WTC11 (cell line): ENCODE data around the gene LRRFIP1. TPM values are rescaled to one million over a fixed set of nuclear protein-coding genes. Genes with fewer than 3 reads are reported as not detected.
"Not testable (repeated sequence)": the region's sequence is repeated elsewhere in the genome, so short reads cannot be mapped to it uniquely, and the experiment has no call there.

Experiments
- ATAC-seq: fragments of 200-7000 bp; cut with Tn5 transposase; 2 replicates; pipeline ENCODE4 v1.10.0; 2021; ENCODE audit warnings: mild to moderate bottlenecking, moderate library complexity
- CTCF ChIA-PET: fragments of 300-600 bp; sonication (Branson Sonifier 250); formaldehyde crosslinking; loops from one replicate; lab custom pipeline; 2021; ENCODE audit warnings: antibody characterized with exemption; lab: Charles Lee
- POLR2A ChIA-PET: fragments of 350-600 bp; sonication (Branson Sonifier 250); formaldehyde crosslinking; loops from one replicate; lab custom pipeline; 2021; ENCODE audit warnings: antibody characterized with exemption; lab: Charles Lee
- DNase-seq: peaks from one replicate; pipeline ENCODE4 v3.0.0; 2021; ENCODE audit warnings: low spot score
- H3K27ac Mint-ChIP-seq: 2 replicates; pipeline ENCODE4 v1.8.0; 2021; ENCODE audit warnings: mixed read lengths
- H3K27me3 Mint-ChIP-seq: 2 replicates; pipeline ENCODE4 v1.8.0; 2021; ENCODE audit warnings: low read depth, mild to moderate bottlenecking, moderate library complexity, mixed read lengths
- H3K36me3 Mint-ChIP-seq: 2 replicates; pipeline ENCODE4 v1.8.0; 2021; ENCODE audit warnings: mixed read lengths
- H3K4me1 Mint-ChIP-seq: 2 replicates; pipeline ENCODE4 v1.8.0; 2022; ENCODE audit warnings: mixed read lengths
- H3K4me3 Mint-ChIP-seq: 2 replicates; pipeline ENCODE4 v1.8.0; 2021; ENCODE audit warnings: mild to moderate bottlenecking, moderate library complexity, mixed read lengths
- H3K9me3 Mint-ChIP-seq: 2 replicates; pipeline ENCODE4 v1.8.0; 2021; ENCODE audit warnings: mixed read lengths
- AR ChIP-seq: fragments of 250-450 bp; sonication (Bioruptor Pico); IDR thresholded peaks from 2 replicates; pipeline ENCODE4 v1.9.0; 2021; ENCODE audit warnings: mild to moderate bottlenecking
- ATF1 ChIP-seq: sonication (generic); formaldehyde crosslinking; IDR thresholded peaks from 2 replicates; pipeline ENCODE4 v1.8.1; 2023; ENCODE audit warnings: mild to moderate bottlenecking, moderate library complexity, missing genetic modification reagents
- ATF3 ChIP-seq: sonication (generic); formaldehyde crosslinking; conservative IDR thresholded peaks from 2 replicates; pipeline ENCODE4 v1.8.1; 2022; ENCODE audit warnings: mild to moderate bottlenecking, missing genetic modification reagents
- E2F4 ChIP-seq: sonication (generic); formaldehyde crosslinking; IDR thresholded peaks from 2 replicates; pipeline ENCODE4 v1.8.1; 2022; ENCODE audit warnings: low read depth, mild to moderate bottlenecking, moderate library complexity, missing genetic modification reagents, borderline replicate concordance
- KAT7 ChIP-seq: sonication (generic); formaldehyde crosslinking; IDR thresholded peaks from 2 replicates; pipeline ENCODE4 v1.8.1; 2023; ENCODE audit warnings: missing genetic modification reagents, mild to moderate bottlenecking, borderline replicate concordance
- OVOL2 ChIP-seq: fragments of 250-450 bp; sonication (Bioruptor Pico); IDR thresholded peaks from 2 replicates; pipeline ENCODE4 v1.9.0; 2021; ENCODE audit warnings: mild to moderate bottlenecking, borderline replicate concordance
- SMAD3 ChIP-seq: sonication (generic); formaldehyde crosslinking; IDR thresholded peaks from 2 replicates; pipeline ENCODE4 v1.8.0; 2022; ENCODE audit warnings: missing genetic modification reagents, mild to moderate bottlenecking, borderline replicate concordance
- STAT6 ChIP-seq: sonication (generic); formaldehyde crosslinking; conservative IDR thresholded peaks from 2 replicates; pipeline ENCODE4 v1.8.1; 2023; ENCODE audit warnings: mild to moderate bottlenecking, low read depth, missing genetic modification reagents, moderate library complexity
- TCF7 ChIP-seq: sonication (generic); formaldehyde crosslinking; IDR thresholded peaks from 2 replicates; pipeline ENCODE4 v1.8.0; 2022; ENCODE audit warnings: mild to moderate bottlenecking, low read depth, missing genetic modification reagents, moderate library complexity
- ZNF281 ChIP-seq: sonication (generic); formaldehyde crosslinking; IDR thresholded peaks from 2 replicates; pipeline ENCODE4 v1.8.0; 2023; ENCODE audit warnings: mild to moderate bottlenecking, missing genetic modification reagents
- total RNA-seq: library from RNA; stranded (reverse); gene quantifications from 3 replicates; pipeline ENCODE4 v1.2.3, GENCODE V29; 2021

LRRFIP1 gene
- total RNA-seq, 1 experiment from 2014 or later = 88.4 TPM

- H3K36me3 Mint-ChIP-seq = peaks cover 69% of the 10 kb centered on the region
- ATAC-seq (no peak), DNase-seq (no peak)
- no peaks in the 10 kb centered on the region for H3K27me3 Mint-ChIP-seq
- no peak overlapping the region for H3K27ac Mint-ChIP-seq
- TF ChIP-seq AR (CRISPR knock-in tag) = no peak
- TF ChIP-seq TCF7 (CRISPR knock-in tag) = no peak
- no peak for TF ChIP-seq E2F4 (CRISPR knock-in tag)
- no peak for TF ChIP-seq OVOL2
- no peak for TF ChIP-seq ZNF281 (CRISPR knock-in tag)
- no peaks in the 10 kb centered on the region for H3K9me3 Mint-ChIP-seq
- ChIA-PET CTCF (interaction anchor here (1.0 to 2.9 kb wide), 2 partner anchors 16 to 504 kb away, joined by 4 to 10 read pairs; no protein-coding TSS in a partner anchor), POLR2A (no interaction called here)
- H3K4me3 Mint-ChIP-seq = no peak overlapping the region
- no peaks in the 10 kb centered on the region for H3K4me1 Mint-ChIP-seq
Measured at GRCh38 chr2:237759176-237759575, 131.8 kb downstream of the LRRFIP1 start.

- Mint-ChIP-seq H3K27ac (peak overlapping the region; percentile 66; the same call in 1 of the 2 replicates), H3K9me3 (no peaks in the 10 kb centered on the region), H3K36me3 (peaks cover 57% of the 10 kb centered on the region), H3K4me3 (no peak overlapping the region), H3K27me3 (no peaks in the 10 kb centered on the region), H3K4me1 (no peaks in the 10 kb centered on the region)
- TF ChIP-seq STAT6 (no peak), SMAD3 (CRISPR knock-in tag) (no peak), ATF3 (CRISPR knock-in tag) (no peak), ATF1 (CRISPR knock-in tag) (no peak), AR (CRISPR knock-in tag) (no peak), KAT7 (CRISPR knock-in tag) (no peak)
- ATAC-seq (no peak), DNase-seq (no peak)
- POLR2A ChIA-PET = no interaction called here
- CTCF ChIA-PET = interaction anchor here (0.8 kb wide), 1 partner anchor 248 kb away, joined by 3 read pairs; no protein-coding TSS in a partner anchor
Measured at GRCh38 chr2:237760506-237761502, 133.4 kb downstream of the LRRFIP1 start.

- H3K27me3 Mint-ChIP-seq, H3K9me3 Mint-ChIP-seq, H3K27ac Mint-ChIP-seq, ATAC-seq, POLR2A ChIA-PET, H3K4me3 Mint-ChIP-seq, DNase-seq, H3K4me1 Mint-ChIP-seq, CTCF ChIA-PET: not testable (repeated sequence)
- peaks cover 53% of the 10 kb centered on the region for H3K36me3 Mint-ChIP-seq
Measured at GRCh38 chr2:237762291-237763182, 135.2 kb downstream of the LRRFIP1 start.
